ENCODE results near the gene TMEM221.

Gene TMEM221

GRCh38 chr19:17406887-17407196 is 41.6 kb downstream of the TMEM221 start:
- peak overlapping the region; percentile 86 for H3K4me2 ChIP-seq (ENCODE audit: low read depth, low read length, poor library complexity, severe bottlenecking)
- no peak overlapping the region for H2AFZ ChIP-seq (ENCODE audit: low read length)
- H3F3A ChIP-seq (ENCODE audit: low read depth): no peaks in the 10 kb centered on the region
- H3K36me3 ChIP-seq (ENCODE audit: insufficient read depth, low read length): peaks cover 11% of the 10 kb centered on the region; the same call in 1 of the 2 replicates
- H3K9me2 ChIP-seq (replicated peaks; ENCODE audit: low read depth, low read length): no peaks in the 10 kb centered on the region
- H3K79me2 ChIP-seq (ENCODE audit: insufficient read depth, low read length): peaks cover 60% of the 10 kb centered on the region
- peaks cover 27% of the 10 kb centered on the region for H4K20me1 ChIP-seq (ENCODE audit: insufficient read depth, low read length, poor library complexity, severe bottlenecking)
- TF ChIP-seq, protein P1, sequence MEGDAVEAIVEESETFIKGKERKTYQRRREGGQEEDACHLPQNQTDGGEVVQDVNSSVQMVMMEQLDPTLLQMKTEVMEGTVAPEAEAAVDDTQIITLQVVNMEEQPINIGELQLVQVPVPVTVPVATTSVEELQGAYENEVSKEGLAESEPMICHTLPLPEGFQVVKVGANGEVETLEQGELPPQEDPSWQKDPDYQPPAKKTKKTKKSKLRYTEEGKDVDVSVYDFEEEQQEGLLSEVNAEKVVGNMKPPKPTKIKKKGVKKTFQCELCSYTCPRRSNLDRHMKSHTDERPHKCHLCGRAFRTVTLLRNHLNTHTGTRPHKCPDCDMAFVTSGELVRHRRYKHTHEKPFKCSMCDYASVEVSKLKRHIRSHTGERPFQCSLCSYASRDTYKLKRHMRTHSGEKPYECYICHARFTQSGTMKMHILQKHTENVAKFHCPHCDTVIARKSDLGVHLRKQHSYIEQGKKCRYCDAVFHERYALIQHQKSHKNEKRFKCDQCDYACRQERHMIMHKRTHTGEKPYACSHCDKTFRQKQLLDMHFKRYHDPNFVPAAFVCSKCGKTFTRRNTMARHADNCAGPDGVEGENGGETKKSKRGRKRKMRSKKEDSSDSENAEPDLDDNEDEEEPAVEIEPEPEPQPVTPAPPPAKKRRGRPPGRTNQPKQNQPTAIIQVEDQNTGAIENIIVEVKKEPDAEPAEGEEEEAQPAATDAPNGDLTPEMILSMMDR (conservative IDR thresholded peaks at IDR 0.05; ENCODE audit: low read length): no peak
- no peak for TF ChIP-seq EZH2phosphoT487 (IDR thresholded peaks at IDR 0.05; ENCODE audit: borderline replicate concordance)
- H3K9ac ChIP-seq (ENCODE audit: low read depth, low read length, poor library complexity, severe bottlenecking): peak overlapping the region; percentile 82
- peak overlapping the region; percentile 75 for H3K4me3 ChIP-seq (ENCODE audit: low read length, poor library complexity, severe bottlenecking)
- H3K27me3 ChIP-seq (ENCODE audit: insufficient read depth, low read length, poor library complexity, severe bottlenecking): no peaks in the 10 kb centered on the region
- peaks cover 26% of the 10 kb centered on the region for H3K4me1 ChIP-seq (ENCODE audit: insufficient read depth, low read length, poor library complexity, severe bottlenecking)
- H3K9me3 ChIP-seq (ENCODE audit: insufficient read depth, low read depth, low read length): no peaks in the 10 kb centered on the region

DNA sequence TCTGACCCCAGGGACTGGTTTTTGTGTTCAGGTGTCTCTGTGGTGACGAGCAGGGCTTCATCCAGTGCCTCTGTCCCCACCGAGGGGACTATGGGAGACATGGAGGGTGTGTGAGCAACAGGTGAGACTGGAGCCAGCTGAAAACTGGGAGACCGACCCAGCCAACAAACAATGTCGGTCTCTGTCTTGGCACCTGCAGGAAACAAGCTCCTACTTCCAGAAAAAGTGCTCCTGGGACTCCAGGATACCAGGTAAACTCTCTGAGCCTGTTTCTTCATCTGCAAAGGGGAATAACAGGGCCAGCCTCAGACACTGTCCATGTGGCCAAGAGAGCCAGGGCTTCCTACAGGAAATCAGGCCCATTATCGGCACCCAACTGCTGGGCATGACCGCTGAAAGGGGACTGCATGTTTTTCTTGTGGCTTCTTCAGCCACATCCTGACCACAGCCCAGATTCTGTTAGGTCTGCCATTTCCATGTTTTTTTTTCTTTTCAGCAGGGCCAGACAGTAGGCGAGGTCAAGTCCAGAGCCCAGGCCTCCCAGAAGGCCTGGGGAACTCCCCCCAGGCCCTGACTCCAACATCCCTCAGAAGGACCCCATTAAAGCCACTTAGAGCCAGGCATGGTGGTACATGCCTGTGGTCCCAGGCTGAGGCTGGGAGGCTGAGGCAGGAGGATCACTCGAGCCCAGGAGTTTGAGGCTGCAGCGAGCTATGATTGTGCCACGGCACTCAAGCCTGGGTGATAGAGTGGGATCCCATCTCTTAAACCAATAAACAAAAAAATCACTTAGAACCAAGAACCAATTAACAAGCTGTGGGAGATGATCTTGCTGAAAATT is 42.2 kb downstream of the TMEM221 start:
- Histone ChIP-seq H2AFZ (ENCODE audit: low read length) (no peak overlapping the region; the same call in 1 of the 2 replicates), H3K4me1 (ENCODE audit: insufficient read depth, low read length, poor library complexity, severe bottlenecking) (peaks cover 23% of the 10 kb centered on the region), H3K4me3 (ENCODE audit: low read length, poor library complexity, severe bottlenecking) (peak overlapping the region; percentile 75), H3K36me3 (ENCODE audit: insufficient read depth, low read length) (peaks cover 6% of the 10 kb centered on the region; the same call in 1 of the 2 replicates), H3K4me2 (ENCODE audit: low read depth, low read length, poor library complexity, severe bottlenecking) (peak overlapping the region; percentile 86), H3K9ac (ENCODE audit: low read depth, low read length, poor library complexity, severe bottlenecking) (peak overlapping the region; percentile 82), H3K27me3 (ENCODE audit: insufficient read depth, low read length, poor library complexity, severe bottlenecking) (no peaks in the 10 kb centered on the region), H3K79me2 (ENCODE audit: insufficient read depth, low read length) (peaks cover 64% of the 10 kb centered on the region), H3F3A (ENCODE audit: low read depth) (no peaks in the 10 kb centered on the region), H3K9me2 (replicated peaks; ENCODE audit: low read depth, low read length) (no peaks in the 10 kb centered on the region), H4K20me1 (ENCODE audit: insufficient read depth, low read length, poor library complexity, severe bottlenecking) (peaks cover 22% of the 10 kb centered on the region), H3K9me3 (ENCODE audit: insufficient read depth, low read depth, low read length) (no peaks in the 10 kb centered on the region)
- TF ChIP-seq EZH2phosphoT487 (IDR thresholded peaks at IDR 0.05; ENCODE audit: borderline replicate concordance): no peak

- H3K9me2 ChIP-seq (replicated peaks; ENCODE audit: low read depth, low read length): no peaks in the 10 kb centered on the region
- H3K9ac ChIP-seq (ENCODE audit: low read depth, low read length, poor library complexity, severe bottlenecking): peak within 1 kb of the TSS; percentile 82
- H3K4me3 ChIP-seq (ENCODE audit: low read length, poor library complexity, severe bottlenecking): peak within 1 kb of the TSS; percentile 75
- peak within 1 kb of the TSS; percentile 86 for H3K4me2 ChIP-seq (ENCODE audit: low read depth, low read length, poor library complexity, severe bottlenecking)
- peaks cover 23% of the 10 kb centered on the region for H3K4me1 ChIP-seq (ENCODE audit: insufficient read depth, low read length, poor library complexity, severe bottlenecking)
- peaks cover 22% of the 10 kb centered on the region for H4K20me1 ChIP-seq (ENCODE audit: insufficient read depth, low read length, poor library complexity, severe bottlenecking)
- peaks cover 64% of the 10 kb centered on the region for H3K79me2 ChIP-seq (ENCODE audit: insufficient read depth, low read length)
- TF ChIP-seq, protein P1 (conservative IDR thresholded peaks at IDR 0.05; ENCODE audit: low read length): no peak
- no peak for TF ChIP-seq EZH2phosphoT487 (IDR thresholded peaks at IDR 0.05; ENCODE audit: borderline replicate concordance)
- no peaks in the 10 kb centered on the region for H3K9me3 ChIP-seq (ENCODE audit: insufficient read depth, low read depth, low read length)
- no peaks in the 10 kb centered on the region for H3K27me3 ChIP-seq (ENCODE audit: insufficient read depth, low read length, poor library complexity, severe bottlenecking)
- no peaks in the 10 kb centered on the region for H3F3A ChIP-seq (ENCODE audit: low read depth)
- H3K36me3 ChIP-seq (ENCODE audit: insufficient read depth, low read length): peaks cover 6% of the 10 kb centered on the region; the same call in 1 of the 2 replicates
- H2AFZ ChIP-seq (ENCODE audit: low read length): peak within 1 kb of the TSS; percentile 59
Measured at GRCh38 chr19:17405250-17406045, 43.0 kb downstream of the TMEM221 start, which contains the start of gene BST2. TSS of gene BST2 (minus strand) at chr19:17405630. CDS start at chr19:17405575, 55 bp downstream.
